Trophoblast cell (in vitro differentiated cells and primary cell): Measurements from ENCODE around the gene UGCG.

Source experiments
- DNase-seq, 2 donors: peaks; one replicate each; pipeline ENCODE4 v3.0.0-alpha.2; 2016
- H2AFZ ChIP-seq: 2 replicates; pipeline ENCODE4 v1.6.1; 2013; ENCODE audit warnings: low read length, moderate library complexity, mild to moderate bottlenecking; ENCODE audit not compliant: insufficient read depth, poor library complexity
- H2AK5ac ChIP-seq: 2 replicates; pipeline ENCODE4 v1.6.1; 2013; ENCODE audit warnings: mild to moderate bottlenecking, low read length
- H2BK120ac ChIP-seq: 2 replicates; pipeline ENCODE4 v1.6.1; 2013; ENCODE audit warnings: low read length, mild to moderate bottlenecking, moderate library complexity; ENCODE audit not compliant: insufficient read depth, poor library complexity
- H2BK12ac ChIP-seq: 2 replicates; pipeline ENCODE4 v1.6.1; 2013; ENCODE audit warnings: mild to moderate bottlenecking, low read length, moderate library complexity
- H2BK5ac ChIP-seq: 2 replicates; pipeline ENCODE4 v1.6.1; 2013; ENCODE audit warnings: low read length, low read depth, moderate library complexity, mild to moderate bottlenecking; ENCODE audit not compliant: poor library complexity
- H3K14ac ChIP-seq: 2 replicates; pipeline ENCODE4 v1.6.1; 2013; ENCODE audit warnings: mild to moderate bottlenecking, low read length
- H3K18ac ChIP-seq: 2 replicates; pipeline ENCODE4 v1.6.1; 2013; ENCODE audit warnings: mild to moderate bottlenecking, low read length
- H3K23ac ChIP-seq: 2 replicates; pipeline ENCODE4 v1.6.1; 2013; ENCODE audit warnings: low read length
- H3K27ac ChIP-seq: 2 replicates; pipeline ENCODE4 v1.5.1; 2013; ENCODE audit warnings: low read depth, mild to moderate bottlenecking, inconsistent platforms, low read length, moderate library complexity
- H3K27me3 ChIP-seq: 2 replicates; pipeline ENCODE4 v1.6.1; 2013; ENCODE audit warnings: inconsistent platforms, mild to moderate bottlenecking, low read length, moderate library complexity; ENCODE audit not compliant: insufficient read depth
- H3K36me3 ChIP-seq, 2 experiments: 1 replicate in 1 of 2; 2 replicates in 1 of 2; pipeline ENCODE4 v1.6.1; 2013; ENCODE audit warnings: low read length in 2 of 2, mild to moderate bottlenecking in 2 of 2, moderate library complexity in 1 of 2; ENCODE audit not compliant: insufficient read depth in 2 of 2, control insufficient read depth in 1 of 2
- H3K4ac ChIP-seq: 2 replicates; pipeline ENCODE4 v1.6.1; 2013; ENCODE audit warnings: low read depth, mild to moderate bottlenecking, low read length, moderate library complexity
- H3K4me1 ChIP-seq, 2 experiments: 1 replicate in 1 of 2; 2 replicates in 1 of 2; pipeline ENCODE4 v1.6.1; 2013; ENCODE audit warnings: low read length in 2 of 2, mild to moderate bottlenecking in 2 of 2, moderate library complexity in 1 of 2; ENCODE audit not compliant: insufficient read depth in 2 of 2, control insufficient read depth in 1 of 2
- H3K4me2 ChIP-seq: 2 replicates; pipeline ENCODE4 v1.6.1; 2013; ENCODE audit warnings: inconsistent platforms, mild to moderate bottlenecking, low read length, moderate library complexity
- H3K4me3 ChIP-seq: 2 replicates; pipeline ENCODE4 v1.5.1; 2013; ENCODE audit warnings: mild to moderate bottlenecking, low read depth, low read length, inconsistent platforms
- H3K79me1 ChIP-seq: one replicate; pipeline ENCODE4 v1.6.1; 2013; ENCODE audit warnings: low read length
- H3K79me2 ChIP-seq: 2 replicates; pipeline ENCODE4 v1.6.1; 2013; ENCODE audit warnings: low read length, mild to moderate bottlenecking; ENCODE audit not compliant: control insufficient read depth, insufficient read depth, poor library complexity
- H3K9ac ChIP-seq: 2 replicates; pipeline ENCODE4 v1.6.1; 2013; ENCODE audit warnings: mild to moderate bottlenecking, low read length
- H3K9me3 ChIP-seq: 2 replicates; pipeline ENCODE4 v1.6.1; 2013; ENCODE audit warnings: low read depth, mild to moderate bottlenecking, control low read depth, inconsistent platforms, low read length; ENCODE audit not compliant: insufficient read depth
- H4K12ac ChIP-seq: 2 replicates; pipeline ENCODE4 v1.6.1; 2013; ENCODE audit warnings: low read depth, mild to moderate bottlenecking, low read length, moderate library complexity
- H4K8ac ChIP-seq: 2 replicates; pipeline ENCODE4 v1.6.1; 2013; ENCODE audit warnings: low read depth, mild to moderate bottlenecking, low read length, moderate library complexity
- H4K91ac ChIP-seq: one replicate; pipeline ENCODE4 v1.6.1; 2013; ENCODE audit warnings: low read depth, mild to moderate bottlenecking, low read length, moderate library complexity
- WGBS: extraction: QIAGEN DNeasy Blood & Tissue Kit; methylation state at CpG from one replicate; pipeline ENCODE4 v1.1.7; 2013; ENCODE audit warnings: missing lambda C conversion rate; ENCODE audit not compliant: insufficient read length, insufficient coverage; ENCODE audit errors: extremely low coverage; 5-methylcytosine and 5-hydroxymethylcytosine counted together

The UGCG gene

DNA sequence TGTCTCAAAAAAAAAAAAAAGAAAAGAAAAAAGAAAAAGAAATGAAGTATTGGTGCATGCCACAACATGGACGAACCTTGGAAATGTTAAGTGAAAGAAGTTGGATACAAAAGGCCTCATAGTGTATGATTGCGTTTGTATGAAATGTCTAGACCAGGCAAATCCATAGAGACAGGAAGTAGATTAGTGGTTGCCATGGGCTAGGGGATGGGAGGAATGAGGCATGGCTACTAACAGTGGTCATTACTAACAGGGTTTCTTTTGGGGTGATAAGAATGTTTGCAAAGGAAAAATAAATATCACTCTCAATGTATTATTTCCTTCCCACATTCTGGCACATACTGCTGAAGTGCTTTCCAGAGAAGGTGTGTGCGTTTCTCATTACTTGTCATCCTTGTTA, 44.1 kb downstream of the UGCG start:
- H2BK120ac ChIP-seq = no peak overlapping the region
- H4K12ac ChIP-seq = no peak overlapping the region
- H4K91ac ChIP-seq = no peak overlapping the region
- no peak overlapping the region for H3K23ac ChIP-seq
- H2BK12ac ChIP-seq = no peak overlapping the region
- H3K9me3 ChIP-seq = no peaks in the 10 kb centered on the region
- no peak overlapping the region for H3K18ac ChIP-seq
- no peak overlapping the region for H3K4me3 ChIP-seq
- H3K27me3 ChIP-seq = no peaks in the 10 kb centered on the region
- H3K4me1 ChIP-seq = no peaks in the 10 kb centered on the region
- no peak overlapping the region for H3K4ac ChIP-seq
- H3K27ac ChIP-seq = no peak overlapping the region
- H4K8ac ChIP-seq = no peak overlapping the region
- no peak overlapping the region for H3K4me2 ChIP-seq
- no peak overlapping the region for H2AK5ac ChIP-seq
- no peaks in the 10 kb centered on the region for H3K79me2 ChIP-seq
- WGBS = no CpG with 5 or more reads among the region's 3 CpGs
- no peak for DNase-seq
- H3K79me1 ChIP-seq = no peaks in the 10 kb centered on the region
- H3K36me3 ChIP-seq = no peaks in the 10 kb centered on the region
- H3K9ac ChIP-seq = no peak overlapping the region
- no peak overlapping the region for H2BK5ac ChIP-seq
- H3K14ac ChIP-seq = no peak overlapping the region
- H2AFZ ChIP-seq = no peak overlapping the region

DNA sequence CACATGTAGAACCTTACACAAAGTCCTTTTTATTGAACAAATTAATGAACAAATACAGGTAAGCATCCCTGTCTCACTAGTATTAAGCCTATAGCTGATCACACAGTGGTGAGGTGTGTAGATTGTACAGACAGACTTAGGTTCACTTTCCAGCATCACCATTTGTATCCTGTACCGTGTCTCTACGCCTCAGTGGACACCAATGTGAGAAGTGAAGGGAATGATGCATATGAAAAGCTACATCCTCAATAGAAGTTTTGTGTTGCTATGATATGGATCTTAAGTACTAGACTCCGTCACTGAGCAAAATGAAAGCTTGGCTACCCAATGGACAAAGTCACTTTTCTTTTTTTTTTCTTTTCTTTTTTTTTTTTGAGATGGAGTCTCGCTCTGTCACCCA, 46.6 kb downstream of the UGCG start:
- H4K8ac ChIP-seq = no peak overlapping the region
- no peak overlapping the region for H4K91ac ChIP-seq
- no peak overlapping the region for H3K27ac ChIP-seq
- H2BK12ac ChIP-seq = no peak overlapping the region
- no peak overlapping the region for H3K14ac ChIP-seq
- DNase-seq = no peak
- WGBS = no CpG with 5 or more reads among the region's 4 CpGs
- H4K12ac ChIP-seq = no peak overlapping the region
- H3K79me1 ChIP-seq = no peaks in the 10 kb centered on the region
- H2AK5ac ChIP-seq = no peak overlapping the region
- H3K27me3 ChIP-seq = no peaks in the 10 kb centered on the region
- no peak overlapping the region for H3K4me3 ChIP-seq
- H3K23ac ChIP-seq = no peak overlapping the region
- H2BK120ac ChIP-seq = no peak overlapping the region
- no peaks in the 10 kb centered on the region for H3K9me3 ChIP-seq
- no peaks in the 10 kb centered on the region for H3K4me1 ChIP-seq
- H3K4me2 ChIP-seq = no peak overlapping the region
- no peaks in the 10 kb centered on the region for H3K36me3 ChIP-seq
- H2BK5ac ChIP-seq = no peak overlapping the region
- no peak overlapping the region for H2AFZ ChIP-seq
- H3K18ac ChIP-seq = no peak overlapping the region
- no peak overlapping the region for H3K9ac ChIP-seq
- H3K79me2 ChIP-seq = no peaks in the 10 kb centered on the region
- H3K4ac ChIP-seq = no peak overlapping the region

DNA sequence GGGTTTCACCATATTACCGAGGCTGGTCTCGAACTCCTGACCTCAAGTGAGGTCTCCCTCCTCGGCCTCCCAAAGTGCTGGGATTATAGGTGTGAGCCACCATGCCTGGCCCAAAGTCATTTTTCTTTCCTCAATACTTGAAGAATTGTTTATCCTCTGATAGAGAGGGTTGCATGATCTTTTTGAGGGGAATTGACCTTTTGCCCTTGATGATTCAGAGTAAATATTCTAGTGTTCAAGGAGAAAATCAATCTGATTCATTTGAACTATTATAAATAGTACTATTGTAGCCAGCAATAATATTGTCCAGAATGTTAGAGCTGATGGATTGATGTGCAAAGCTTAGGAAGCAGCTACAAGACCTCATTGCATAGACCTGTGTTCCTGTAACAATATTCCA, 47.1 kb downstream of the UGCG start:
- Histone ChIP-seq H3K4ac (no peak overlapping the region), H3K4me2 (no peak overlapping the region), H3K36me3 (no peaks in the 10 kb centered on the region), H3K27me3 (no peaks in the 10 kb centered on the region), H3K23ac (no peak overlapping the region), H2BK5ac (no peak overlapping the region), H3K4me3 (no peak overlapping the region), H4K91ac (no peak overlapping the region), H4K8ac (no peak overlapping the region), H3K79me2 (no peaks in the 10 kb centered on the region), H3K79me1 (no peaks in the 10 kb centered on the region), H2BK120ac (no peak overlapping the region), H2AFZ (no peak overlapping the region), H3K18ac (no peak overlapping the region), H3K9ac (no peak overlapping the region), H3K9me3 (no peaks in the 10 kb centered on the region), H2BK12ac (no peak overlapping the region), H2AK5ac (no peak overlapping the region), H3K14ac (no peak overlapping the region), H3K27ac (no peak overlapping the region), H4K12ac (no peak overlapping the region), H3K4me1 (no peaks in the 10 kb centered on the region)
- WGBS = no CpG with 5 or more reads among the region's 3 CpGs
- no peak for DNase-seq

DNA sequence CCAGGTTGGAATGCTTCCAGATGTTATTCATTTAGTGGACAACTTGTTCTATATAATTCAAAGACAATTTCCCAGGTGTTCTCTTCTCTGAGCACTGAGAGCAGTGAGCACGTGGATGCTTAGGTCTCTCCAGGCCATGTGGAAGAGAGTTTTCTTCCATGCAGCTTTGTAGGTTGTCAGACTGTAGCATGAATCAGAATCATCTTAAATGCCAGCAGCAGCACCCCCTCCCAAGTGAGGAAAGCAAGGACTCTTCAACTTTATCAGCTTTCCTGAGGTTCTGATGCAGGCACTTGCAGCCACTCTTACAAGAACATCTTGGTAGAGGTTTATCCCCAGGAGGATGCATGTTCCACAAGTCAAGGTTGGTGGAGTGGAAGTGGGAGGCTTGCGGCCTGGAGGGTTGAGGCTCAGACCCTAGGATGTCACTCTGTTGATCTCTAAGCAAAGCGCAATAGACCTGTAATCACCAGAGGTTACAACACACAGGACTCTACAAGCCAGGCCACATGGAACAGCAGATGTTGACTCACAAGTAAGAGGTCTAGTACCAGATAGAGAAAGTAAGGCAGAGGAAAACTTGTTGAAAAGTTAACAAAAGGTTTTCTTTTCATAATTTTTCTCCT, 47.7 kb downstream of the UGCG start:
- Histone ChIP-seq H2BK5ac (no peak overlapping the region), H3K79me2 (no peaks in the 10 kb centered on the region), H4K12ac (no peak overlapping the region), H2BK12ac (no peak overlapping the region), H3K4ac (no peak overlapping the region), H3K14ac (no peak overlapping the region), H3K4me3 (no peak overlapping the region), H3K27ac (no peak overlapping the region), H3K23ac (no peak overlapping the region), H4K91ac (no peak overlapping the region), H3K4me2 (no peak overlapping the region), H3K9me3 (no peaks in the 10 kb centered on the region), H3K9ac (no peak overlapping the region), H3K36me3 (no peaks in the 10 kb centered on the region), H2AFZ (no peak overlapping the region), H3K79me1 (no peaks in the 10 kb centered on the region), H3K27me3 (no peaks in the 10 kb centered on the region), H4K8ac (no peak overlapping the region), H2BK120ac (no peak overlapping the region), H3K18ac (no peak overlapping the region), H2AK5ac (no peak overlapping the region), H3K4me1 (no peaks in the 10 kb centered on the region)
- peak in 1 of 2 donors; percentile 45 for DNase-seq
- WGBS = no CpG with 5 or more reads among the region's 3 CpGs
